K562 (cell line): Measurements from ENCODE around the gene DPAGT1. TPM values are rescaled to one million over a fixed set of nuclear protein-coding genes. Genes with fewer than 3 reads are reported as not detected.

Source experiments
- ATAC-seq: fragments of 200-7000 bp; cut with Tn5 transposase; 3 replicates; pipeline ENCODE4 v1.9.1; 2020; ENCODE audit warnings: moderate library complexity
- BruUV-seq: library from RNA; stranded (reverse); fragments of 400-500 nt; replicated peaks from 2 replicates; lab custom pipeline; 2021; lab: Mats Ljungman, UMichigan
- CTCF ChIA-PET: fragments of 300-600 bp; formaldehyde crosslinking; extraction: SDS; loops from one replicate; lab custom pipeline; 2021; ENCODE audit warnings: low intra/inter-chr PET ratio; lab: Yijun Ruan, JAX
- POLR2A ChIA-PET: fragments of 300-600, 350-650 bp; sonication (Branson Sonifier 250); formaldehyde crosslinking; extraction: SDS; loops from one replicate; lab custom pipeline; 2021; ENCODE audit warnings: antibody characterized with exemption, inconsistent platforms; lab: Yijun Ruan, JAX
- DNase-seq, 4 experiments: peaks; one replicate each; pipeline versions ENCODE4 v3.0.0 to v3.0.0-alpha.2; 2011 to 2018; ENCODE audit warnings: low spot score in 3 of 4, mixed read lengths in 3 of 4; ENCODE audit errors: extremely low read depth in 1 of 4
- FAIRE-seq: peaks from 2 replicates; lab custom pipeline; 2011; peaks lifted over from hg19 to GRCh38; lab: Jason Lieb, UNC
- H2AFZ ChIP-seq: 2 replicates; pipeline ENCODE4 v1.6.0; 2011; ENCODE audit warnings: low read depth, low read length, control low read depth, inconsistent platforms
- H3K27ac ChIP-seq: fragments of 200-600 bp; 3 replicates; pipeline ENCODE4 v1.8.0; 2011; ENCODE audit warnings: low read depth, mild to moderate bottlenecking, control low read depth, inconsistent platforms, low read length, moderate library complexity, mixed read lengths; ENCODE audit errors: extremely low read depth
- H3K27me3 ChIP-seq, 2 experiments: fragments of 300-600 bp in 1 of 2; 2 replicates in 1 of 2; 3 replicates in 1 of 2; pipeline versions ENCODE4 v1.6.0 to v1.8.0; 2011; ENCODE audit warnings: inconsistent platforms in 2 of 2, low read length in 2 of 2, mild to moderate bottlenecking in 1 of 2, mixed read lengths in 1 of 2, moderate library complexity in 1 of 2; ENCODE audit not compliant: control insufficient read depth in 2 of 2, insufficient read depth in 2 of 2
- H3K36me3 ChIP-seq: fragments of 300-600 bp; 3 replicates; pipeline ENCODE4 v1.8.0; 2011; ENCODE audit warnings: mild to moderate bottlenecking, low read length, inconsistent platforms; ENCODE audit not compliant: control insufficient read depth, insufficient read depth
- H3K4me1 ChIP-seq, 2 experiments: fragments of 200-600 bp in 1 of 2; replicated peaks in 1 of 2; 2 replicates in 1 of 2; 3 replicates in 1 of 2; pipeline versions ENCODE4 v1.5.1 to v1.8.0; 2011; ENCODE audit warnings: inconsistent platforms in 2 of 2, low read length in 2 of 2, mild to moderate bottlenecking in 1 of 2, mixed read lengths in 1 of 2, moderate library complexity in 1 of 2; ENCODE audit not compliant: control insufficient read depth in 2 of 2, insufficient read depth in 2 of 2
- H3K4me2 ChIP-seq: 2 replicates; pipeline ENCODE4 v1.6.1; 2011; ENCODE audit warnings: low read length, control low read depth, inconsistent platforms, mixed read lengths; ENCODE audit not compliant: insufficient read depth
- H3K4me3 ChIP-seq: fragments of 200-600 bp; sonication (generic), shearing (Covaris generic); 2 replicates; pipeline ENCODE4 v1.5.1; 2016; ENCODE audit warnings: control low read depth, inconsistent platforms
- H3K79me2 ChIP-seq: fragments of 200-600 bp; 3 replicates; pipeline ENCODE4 v1.8.0; 2011; ENCODE audit warnings: low read length, inconsistent platforms; ENCODE audit not compliant: control insufficient read depth, insufficient read depth
- H3K9ac ChIP-seq, 2 experiments: 2 replicates each; pipeline versions ENCODE4 v1.6.0 to v1.6.1; 2011; ENCODE audit warnings: low read depth in 2 of 2, low read length in 2 of 2, control low read depth in 1 of 2, inconsistent platforms in 1 of 2, mild to moderate bottlenecking in 1 of 2, mixed read lengths in 1 of 2; ENCODE audit not compliant: insufficient read depth in 1 of 2
- H3K9me1 ChIP-seq: one replicate; pipeline ENCODE4 v1.6.0; 2011; ENCODE audit warnings: inconsistent platforms, mild to moderate bottlenecking, low read length, moderate library complexity; ENCODE audit not compliant: control insufficient read depth, insufficient read depth
- H3K9me3 ChIP-seq: replicated peaks from 2 replicates; pipeline ENCODE4 v1.5.1; 2011; ENCODE audit warnings: low read depth, low read length, inconsistent platforms; ENCODE audit not compliant: control insufficient read depth, insufficient read depth
- H4K20me1 ChIP-seq: replicated peaks from 2 replicates; pipeline ENCODE4 v1.6.1; 2011; ENCODE audit warnings: low read length, inconsistent platforms, mixed read lengths; ENCODE audit not compliant: control insufficient read depth, insufficient read depth
- CTCF ChIP-seq, 3 experiments: IDR thresholded peaks in 2 of 3; conservative IDR thresholded peaks in 1 of 3; 2 replicates each; pipeline ENCODE4 v1.5.1; 2011 to 2012; ENCODE audit warnings: low read length in 3 of 3, mild to moderate bottlenecking in 3 of 3, control low read depth in 2 of 3, improper control_type of control experiment in 1 of 3, inconsistent platforms in 1 of 3, low read depth in 1 of 3, mixed read lengths in 1 of 3, moderate library complexity in 1 of 3; ENCODE audit not compliant: insufficient read depth in 2 of 3
- GTF2E2 ChIP-seq: fragments of 200-800 bp; sonication (Bioruptor generic); IDR thresholded peaks from 2 replicates; pipeline ENCODE4 v1.6.1; 2016; ENCODE audit warnings: missing genetic modification characterization, missing compliant biosample characterization
- PBX2 ChIP-seq, 2 experiments: IDR thresholded peaks in 1 of 2; conservative IDR thresholded peaks in 1 of 2; 2 replicates each; pipeline ENCODE4 v1.6.1; 2016; ENCODE audit warnings: low read depth in 2 of 2, mild to moderate bottlenecking in 1 of 2, missing compliant biosample characterization in 1 of 2, missing genetic modification characterization in 1 of 2, moderate library complexity in 1 of 2
- RBM14 ChIP-seq: fragments of 200-400 bp; formaldehyde crosslinking; IDR thresholded peaks from 2 replicates; pipeline ENCODE4 v1.6.1; 2018; ENCODE audit warnings: low read depth, mild to moderate bottlenecking, low read length, moderate library complexity, borderline replicate concordance; ENCODE audit not compliant: insufficient read depth
- SIN3A ChIP-seq, 2 experiments: fragments of 150-350 bp in 1 of 2; IDR thresholded peaks; 2 replicates each; pipeline ENCODE4 v1.6.1; 2011 to 2016; ENCODE audit warnings: borderline replicate concordance in 2 of 2, low read depth in 2 of 2, low read length in 2 of 2, mild to moderate bottlenecking in 2 of 2, moderate library complexity in 2 of 2; ENCODE audit not compliant: control insufficient read depth in 1 of 2
- SMAD1 ChIP-seq: fragments of 150-350 bp; IDR thresholded peaks from 2 replicates; pipeline ENCODE4 v1.6.1; 2014; ENCODE audit warnings: low read length, low read depth; ENCODE audit not compliant: partially characterized antibody
- SP1 ChIP-seq: sonication (generic); formaldehyde crosslinking; IDR thresholded peaks from 2 replicates; pipeline ENCODE4 v1.8.1; 2022; ENCODE audit warnings: mild to moderate bottlenecking, missing genetic modification reagents
- ZNF143 ChIP-seq: sonication (generic); formaldehyde crosslinking; IDR thresholded peaks from 2 replicates; pipeline ENCODE4 v1.9.0; 2022; ENCODE audit warnings: mild to moderate bottlenecking, missing genetic modification reagents
- WGBS: fragments of 100-300 bp; shearing (Covaris generic); methylation state at CpG from one replicate; pipeline ENCODE4 v1.1.6; 2016; ENCODE audit warnings: low coverage, mixed read lengths; ENCODE audit not compliant: insufficient coverage; ENCODE audit errors: missing lambda C conversion rate; 5-methylcytosine and 5-hydroxymethylcytosine counted together
- in situ Hi-C: fragments of 300-500 bp; cut with MboI; formaldehyde crosslinking; loops from 4 replicates; pipeline ENCODE4 v1.15.0; 2018; ENCODE audit warnings: inconsistent platforms, mixed read lengths
- intact Hi-C: fragments of 100-400 bp; cut with micrococcal nuclease; formaldehyde crosslinking; loops from 2 replicates; pipeline ENCODE4 v1.14.2; 2022
- polyA plus RNA-seq, 8 experiments: library from polyadenylated mRNA; depleted of rRNA in 4 of 8; stranded (reverse) in 5 of 8; unstranded in 3 of 8; fragments of >200 nt; fragmentation: Nextera tagmentation in 2 of 8; fragmentation: Illumina TruSeq in 1 of 8; extraction: Ambion mirVana in 2 of 8; extraction: Trizol in 1 of 8; gene quantifications; 2 replicates each; pipeline versions ENCODE4 v1.2.1 to v1.2.3, GENCODE V29; 2011 to 2014; ENCODE audit warnings: inconsistent platforms in 1 of 8, missing spikeins in 1 of 8
- total RNA-seq, 7 experiments: library from RNA; depleted of rRNA in 6 of 7; stranded (reverse); fragments of >200 nt in 6 of 7; fragmentation: Illumina TruSeq in 2 of 7; extraction: Trizol in 2 of 7; gene quantifications; 2 replicates each; pipeline versions ENCODE4 v1.2.1 to v1.2.3, GENCODE V29; 2011 to 2021; ENCODE audit warnings: low replicate concordance in 1 of 7

Gene DPAGT1
- total and polyA plus RNA-seq, 9 of the 15 experiments (the other 6 are each of a cell fraction or from before 2014, with no cell fraction given): 29.9 to 135 (median 85.0) TPM

GRCh38 chr11:119056421-119056999 is 45.1 kb downstream of the DPAGT1 start (continued):
- TF ChIP-seq PBX2 (CRISPR knock-in tag; IDR thresholded peaks at IDR 0.05; ENCODE audit: low read depth) (no peak), PBX2 (tag; conservative IDR thresholded peaks at IDR 0.05; ENCODE audit: low read depth) (no peak), SIN3A (IDR thresholded peaks at IDR 0.05; ENCODE audit: borderline replicate concordance in 2 of 2, control insufficient read depth in 1 of 2, low read depth in 2 of 2, low read length in 2 of 2) (peak in 1 of 2 experiments; percentile 74; a peak in 1 of 4 replicates), GTF2E2 (no peak), RBM14 (peak; percentile 98; the same call in 1 of the 2 replicates)
- TF ChIP-seq, all 486 proteins: peak for 36

- intact Hi-C loops (loop anchor here (2.0 kb wide), 2 partner anchors 37 to 39 kb away; partner anchors contain the start of genes RPS25 and TRAPPC4), in situ Hi-C loops (no loop called here)
- Histone ChIP-seq H3K36me3 (peaks cover 53% of the 10 kb centered on the region), H3K27me3 (no peaks in the 10 kb centered on the region), H3K4me3 (peak overlapping the region; percentile 98), H3K79me2 (peaks cover 44% of the 10 kb centered on the region), H3K9me1 (no peaks in the 10 kb centered on the region), H3K4me2 (peak overlapping the region; percentile 91), H3K9me3 (no peaks in the 10 kb centered on the region), H2AFZ (no peak overlapping the region), H3K27ac (peak overlapping the region; percentile 95), H3K9ac (peak overlapping the region; percentile 94 to 97; a peak in 3 of 4 replicates), H4K20me1 (no peaks in the 10 kb centered on the region), H3K4me1 (peaks cover 18 to 21% of the 10 kb centered on the region in 2 experiments; a peak in 3 of 5 replicates)
- no TSS peak for BruUV-seq
- CTCF ChIA-PET: no interaction called here
- WGBS: 35% methylated on average over 6 of the region's 6 CpGs
- FAIRE-seq (peak; percentile 15), ATAC-seq (no peak), DNase-seq (peak in 2 of 4 experiments; percentile 15)
- POLR2A ChIA-PET: interaction anchor here (0.5 to 8.8 kb wide), 20 partner anchors 11 to 1614 kb away, joined by 3 to 132 read pairs (median 4); partner anchors contain the start of genes HMBS and VPS11
- TF ChIP-seq CTCF (IDR thresholded peaks at IDR 0.05 in 2 of 3, conservative IDR thresholded peaks at IDR 0.05 in 1 of 3; ENCODE audit: insufficient read depth in 2 of 3, low read depth in 1 of 3, low read length in 3 of 3) (peak in 1 of 3 experiments; percentile 23; a peak in 1 of 6 replicates), SP1 (0 out of 2 replicates have a peak, but pooled peaks have one; percentile 24), ZNF143 (CRISPR knock-in tag) (0 out of 2 replicates have a peak, but pooled peaks have one; percentile 24), SMAD1 (no peak)
Observed at GRCh38 chr11:119055901-119056300, 45.8 kb downstream of the DPAGT1 start.
